IMR-90 (cell line): ENCODE data around the gene NHEJ1. TPM values are rescaled to one million over a fixed set of nuclear protein-coding genes. Genes with fewer than 3 reads are reported as not detected.

Experiments
- ATAC-seq: fragments of 200-7000 bp; cut with Tn5 transposase; 2 replicates; pipeline ENCODE4 v1.9.1; 2020; ENCODE audit warnings: low read depth, mild to moderate bottlenecking, moderate library complexity
- BruUV-seq: library from RNA; stranded (reverse); fragments of 400-500 nt; replicated peaks from 2 replicates; lab custom pipeline; 2021; lab: Mats Ljungman, UMichigan
- CTCF ChIA-PET: fragments of 300-600 bp; formaldehyde crosslinking; extraction: SDS; loops from one replicate; lab custom pipeline; 2021; ENCODE audit warnings: antibody characterized with exemption; lab: Yijun Ruan, JAX
- POLR2A ChIA-PET: fragments of 300-600 bp; sonication (Branson Sonifier 250); formaldehyde crosslinking; loops from one replicate; lab custom pipeline; 2022; ENCODE audit warnings: antibody characterized with exemption; ENCODE audit not compliant: unreplicated experiment; lab: Charles Lee
- DNase-seq: peaks from one replicate; pipeline ENCODE4 v3.0.0; 2013
- H2AFZ ChIP-seq: replicated peaks from 2 replicates; pipeline ENCODE3; 2013; ENCODE audit warnings: low read length, mild to moderate bottlenecking; ENCODE audit not compliant: poor library complexity
- H2AK5ac ChIP-seq: 2 replicates; pipeline ENCODE4 v1.6.1; 2013; ENCODE audit warnings: low read depth, low read length, inconsistent platforms
- H2AK9ac ChIP-seq: replicated peaks from 2 replicates; pipeline ENCODE3; 2013; ENCODE audit warnings: mild to moderate bottlenecking, low read depth, low read length, moderate library complexity; ENCODE audit not compliant: poor library complexity
- H2BK120ac ChIP-seq: 2 replicates; pipeline ENCODE4 v1.6.1; 2013; ENCODE audit warnings: low read depth, low read length, inconsistent platforms
- H2BK15ac ChIP-seq: 3 replicates; pipeline ENCODE4 v1.6.1; 2013; ENCODE audit warnings: low read depth, low read length, inconsistent platforms
- H2BK20ac ChIP-seq: 2 replicates; pipeline ENCODE4 v1.6.1; 2013; ENCODE audit warnings: low read depth, mild to moderate bottlenecking, inconsistent platforms, low read length, moderate library complexity
- H2BK5ac ChIP-seq: 2 replicates; pipeline ENCODE4 v1.6.1; 2013; ENCODE audit warnings: mild to moderate bottlenecking, low read depth, low read length, inconsistent platforms; ENCODE audit not compliant: poor library complexity, severe bottlenecking
- H3K14ac ChIP-seq: replicated peaks from 2 replicates; pipeline ENCODE4 v1.6.1; 2013; ENCODE audit warnings: low read depth, low read length, inconsistent platforms
- H3K18ac ChIP-seq: 2 replicates; pipeline ENCODE4 v1.6.1; 2013; ENCODE audit warnings: low read depth, low read length, control low read depth
- H3K23ac ChIP-seq: 2 replicates; pipeline ENCODE4 v1.6.1; 2013; ENCODE audit warnings: low read depth, low read length, inconsistent platforms
- H3K27ac ChIP-seq: 2 replicates; pipeline ENCODE4 v1.5.1; 2013; ENCODE audit warnings: mild to moderate bottlenecking, control low read depth, low read length; ENCODE audit not compliant: insufficient read depth
- H3K27me3 ChIP-seq: 2 replicates; pipeline ENCODE4 v1.6.1; 2013; ENCODE audit warnings: low read length; ENCODE audit not compliant: control insufficient read depth, insufficient read depth
- H3K36me3 ChIP-seq: 2 replicates; pipeline ENCODE4 v1.6.1; 2013; ENCODE audit warnings: low read length, mixed read lengths; ENCODE audit not compliant: control insufficient read depth, insufficient read depth
- H3K4ac ChIP-seq: 2 replicates; pipeline ENCODE4 v1.6.1; 2013; ENCODE audit warnings: low read depth, low read length, inconsistent platforms
- H3K4me1 ChIP-seq: 2 replicates; pipeline ENCODE4 v1.6.1; 2013; ENCODE audit warnings: low read length, mixed read lengths; ENCODE audit not compliant: control insufficient read depth, insufficient read depth
- H3K4me2 ChIP-seq: 2 replicates; pipeline ENCODE4 v1.6.1; 2013; ENCODE audit warnings: low read depth, mild to moderate bottlenecking, control low read depth, low read length, moderate library complexity
- H3K4me3 ChIP-seq: 2 replicates; pipeline ENCODE4 v1.5.1; 2013; ENCODE audit warnings: low read depth, mild to moderate bottlenecking, control low read depth, low read length, moderate library complexity; ENCODE audit not compliant: insufficient read depth
- H3K56ac ChIP-seq: 2 replicates; pipeline ENCODE4 v1.6.1; 2013; ENCODE audit warnings: low read length, inconsistent platforms; ENCODE audit not compliant: insufficient read depth; ENCODE audit errors: extremely low read depth
- H3K79me1 ChIP-seq, 2 experiments: 2 replicates each; pipeline ENCODE4 v1.6.1; 2013; ENCODE audit warnings: low read length in 2 of 2, inconsistent platforms in 1 of 2, low read depth in 1 of 2
- H3K9ac ChIP-seq: 2 replicates; pipeline ENCODE4 v1.6.1; 2013; ENCODE audit warnings: low read depth, low read length, control low read depth
- H3K9me1 ChIP-seq: 2 replicates; pipeline ENCODE4 v1.6.1; 2013; ENCODE audit warnings: low read length, inconsistent platforms; ENCODE audit not compliant: insufficient read depth
- H3K9me3 ChIP-seq: 2 replicates; pipeline ENCODE4 v1.6.1; 2013; ENCODE audit warnings: low read length; ENCODE audit not compliant: control insufficient read depth, insufficient read depth
- H4K20me1 ChIP-seq: 2 replicates; pipeline ENCODE4 v1.6.1; 2013; ENCODE audit warnings: low read length, inconsistent platforms; ENCODE audit not compliant: insufficient read depth
- H4K5ac ChIP-seq: 2 replicates; pipeline ENCODE4 v1.6.1; 2013; ENCODE audit warnings: mild to moderate bottlenecking, low read depth, low read length, control low read depth
- H4K8ac ChIP-seq, 2 experiments: 2 replicates each; pipeline ENCODE4 v1.6.1; 2013; ENCODE audit warnings: low read depth in 2 of 2, low read length in 2 of 2, control low read depth in 1 of 2, inconsistent platforms in 1 of 2
- H4K91ac ChIP-seq: 2 replicates; pipeline ENCODE4 v1.6.1; 2013; ENCODE audit warnings: low read depth, low read length, inconsistent platforms; ENCODE audit not compliant: insufficient read depth
- BHLHE40 ChIP-seq: fragments of 150-350 bp; IDR thresholded peaks from 2 replicates; pipeline ENCODE4 v1.6.1; 2016; ENCODE audit warnings: mild to moderate bottlenecking, low read depth, low read length
- CEBPB ChIP-seq: IDR thresholded peaks from 2 replicates; pipeline ENCODE4 v1.6.1; 2012; ENCODE audit warnings: low read depth, low read length, improper control_type of control experiment
- CHD1 ChIP-seq: IDR thresholded peaks from 2 replicates; pipeline ENCODE4 v1.6.1; 2012; ENCODE audit warnings: low read depth, low read length, improper control_type of control experiment
- FOS ChIP-seq: fragments of 150-350 bp; IDR thresholded peaks from 2 replicates; pipeline ENCODE4 v1.6.1; 2016; ENCODE audit warnings: low read depth, low read length
- MAZ ChIP-seq: IDR thresholded peaks from 2 replicates; pipeline ENCODE4 v1.6.1; 2012; ENCODE audit warnings: low read depth, mild to moderate bottlenecking, low read length, improper control_type of control experiment, moderate library complexity, borderline replicate concordance
- MXI1 ChIP-seq: IDR thresholded peaks from 2 replicates; pipeline ENCODE4 v1.6.1; 2012; ENCODE audit warnings: low read depth, mild to moderate bottlenecking, low read length, moderate library complexity, borderline replicate concordance
- POLR2A ChIP-seq: IDR thresholded peaks from 2 replicates; pipeline ENCODE4 v1.6.1; 2012; ENCODE audit warnings: mild to moderate bottlenecking, low read depth, low read length
- RAD21 ChIP-seq: IDR thresholded peaks from 2 replicates; pipeline ENCODE4 v1.6.1; 2012; ENCODE audit warnings: low read length, improper control_type of control experiment
- RCOR1 ChIP-seq: IDR thresholded peaks from 2 replicates; pipeline ENCODE4 v1.6.1; 2012; ENCODE audit warnings: mild to moderate bottlenecking, low read length, improper control_type of control experiment; ENCODE audit not compliant: insufficient replicate concordance
- RFX5 ChIP-seq: IDR thresholded peaks from 2 replicates; pipeline ENCODE4 v1.8.0; 2012; ENCODE audit warnings: low read depth, mild to moderate bottlenecking, low read length, moderate library complexity
- WGBS, 2 experiments: methylation state at CpG; one replicate each; pipeline versions ENCODE4 v1.1.5 to v1.1.7; 2013; ENCODE audit warnings: missing lambda C conversion rate in 2 of 2; ENCODE audit not compliant: insufficient read length in 1 of 2; ENCODE audit errors: extremely low coverage in 2 of 2; 5-methylcytosine and 5-hydroxymethylcytosine counted together
- dilution Hi-C: fragments of 300-500 bp; cut with HindIII; formaldehyde crosslinking; loops from one replicate; pipeline ENCODE4 v1.14.3; 2018; ENCODE audit warnings: low sequenced_read_pairs; ENCODE audit not compliant: unreplicated experiment
- in situ Hi-C: fragments of 300-500 bp; cut with MboI; formaldehyde crosslinking; loops from 3 replicates; pipeline ENCODE4 v1.14.3; 2019; ENCODE audit warnings: low sequenced_read_pairs, inconsistent platforms, mixed read lengths
- intact Hi-C: fragments of 100-400 bp; cut with micrococcal nuclease; formaldehyde crosslinking; loops from 2 replicates; pipeline ENCODE4 v1.10.0; 2022
- polyA plus RNA-seq, 3 experiments: library from polyadenylated mRNA; depleted of rRNA; stranded (reverse); fragments of >200 nt; gene quantifications; 2 replicates each; pipeline ENCODE4 v1.2.3, GENCODE V29; 2012; ENCODE audit warnings: low replicate concordance in 1 of 3
- total RNA-seq: library from RNA; depleted of rRNA; stranded (reverse); fragments of >200 nt; gene quantifications from 2 replicates; pipeline ENCODE4 v1.2.3, GENCODE V29; 2012
- TF ChIP-seq, protein P1 (sequence below): fragments of 150-350 bp; IDR thresholded peaks from 2 replicates; pipeline ENCODE4 v1.6.1; 2016; ENCODE audit warnings: low read depth, mild to moderate bottlenecking, low read length, moderate library complexity, borderline replicate concordance
- TF ChIP-seq, protein P2 (sequence below): fragments of 150-350 bp; IDR thresholded peaks from 2 replicates; pipeline ENCODE4 v1.6.1; 2017; ENCODE audit warnings: mild to moderate bottlenecking, antibody characterized with exemption, low read length, low read depth
- TF ChIP-seq, protein P3 (sequence below): conservative IDR thresholded peaks from 2 replicates; pipeline ENCODE4 v1.5.1; 2012; ENCODE audit warnings: mild to moderate bottlenecking, low read depth, low read length, improper control_type of control experiment

NHEJ1 gene
- total and polyA plus RNA-seq, 2 of the 4 experiments (the other 2 are of a cell fraction), result 12.5 to 23.1 TPM

DNA sequence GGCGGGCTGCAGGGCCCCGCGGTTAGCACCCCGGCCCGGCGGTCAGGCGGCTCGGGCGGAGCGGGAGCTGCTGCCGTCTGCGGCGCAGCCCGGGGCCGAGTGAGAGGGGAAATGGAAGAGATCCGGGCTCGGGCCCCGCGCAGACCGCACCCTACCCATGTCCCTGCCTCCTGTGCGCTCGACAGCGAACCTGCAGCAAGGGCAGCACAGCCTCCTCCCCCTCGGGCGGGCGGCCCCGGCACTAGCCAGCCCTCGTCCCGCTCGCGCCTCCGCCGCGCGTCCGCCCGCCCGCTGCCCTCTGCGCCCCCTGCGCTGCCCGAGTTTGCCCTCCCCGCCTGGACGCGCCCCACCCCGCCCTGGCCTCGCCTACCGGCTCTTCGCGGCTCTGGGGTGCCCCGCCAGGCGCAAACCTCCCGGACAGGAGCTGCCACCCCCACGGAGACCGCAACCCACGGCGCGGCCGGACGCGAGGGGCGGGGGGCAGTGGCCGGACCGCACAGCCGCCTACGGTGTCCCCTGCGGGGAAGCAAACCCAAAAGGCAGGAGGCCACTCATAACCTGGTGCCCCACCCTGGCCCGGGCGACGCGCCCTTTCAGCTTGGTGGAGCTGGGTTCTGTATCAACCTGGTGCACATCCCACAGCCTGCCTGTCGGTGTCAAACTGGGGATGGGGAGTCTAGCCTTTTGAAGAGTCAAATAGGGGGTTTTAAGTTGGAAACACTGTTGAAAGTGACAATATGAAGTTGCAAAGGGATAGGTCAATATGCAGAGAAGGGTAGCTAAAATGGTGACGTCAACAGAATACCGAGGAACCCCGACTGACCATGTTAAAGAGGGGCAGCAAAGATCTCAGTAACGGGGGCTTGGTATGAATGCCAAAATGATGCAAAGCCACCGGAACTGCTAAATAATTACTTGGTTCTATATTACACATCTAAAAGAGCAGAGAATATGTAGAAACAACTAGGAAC lies 99.5 kb downstream of the NHEJ1 start, which contains the start of gene IHH:
IHH (minus strand) TSS at position 101 of the 971 bp plus-strand sequence. CDS start 454 bp downstream, outside the sequence.
- Histone ChIP-seq H3K56ac (no peak within 1 kb of the TSS), H3K4ac (no peak within 1 kb of the TSS), H3K14ac (no peak within 1 kb of the TSS), H3K18ac (no peak within 1 kb of the TSS), H3K27ac (no peak within 1 kb of the TSS), H3K23ac (no peak within 1 kb of the TSS), H2BK120ac (no peak within 1 kb of the TSS), H3K9me3 (no peaks in the 10 kb centered on the region), H3K79me1 (no peaks in the 10 kb centered on the region), H3K27me3 (peaks cover 84% of the 10 kb centered on the region), H2BK15ac (no peak within 1 kb of the TSS), H4K5ac (no peak within 1 kb of the TSS), H2AFZ (peak within 1 kb of the TSS; percentile 40), H3K9me1 (no peaks in the 10 kb centered on the region), H3K4me1 (peaks cover 6% of the 10 kb centered on the region; the same call in 1 of the 2 replicates), H3K4me2 (no peak within 1 kb of the TSS; the same call in 1 of the 2 replicates), H2AK5ac (no peak within 1 kb of the TSS), H2BK20ac (no peak within 1 kb of the TSS), H4K20me1 (no peaks in the 10 kb centered on the region), H2BK5ac (no peak within 1 kb of the TSS), H4K91ac (no peak within 1 kb of the TSS), H3K9ac (no peak within 1 kb of the TSS), H3K4me3 (no peak within 1 kb of the TSS; the same call in 1 of the 2 replicates), H2AK9ac (no peak within 1 kb of the TSS), H3K36me3 (no peaks in the 10 kb centered on the region), H4K8ac (no peak within 1 kb of the TSS)
- POLR2A ChIA-PET, result no interaction called here
- intact Hi-C loops, result no loop called here
- in situ Hi-C loops, result loop anchor here (5.0 kb wide), 1 partner anchor 91 kb away; no protein-coding TSS in a partner anchor
- DNase-seq (no peak), ATAC-seq (peak; percentile 4; the same call in 1 of the 2 replicates)
- CTCF ChIA-PET, result interaction anchor here (1.1 to 1.4 kb wide), 2 partner anchors 43 to 58 kb away, joined by 3 to 4 read pairs; no protein-coding TSS in a partner anchor
- 0% methylated on average over 3 of the region's 76 CpGs; no CpG with 5 or more reads in 1 of the 2 experiments for WGBS, 2 experiments
- BruUV-seq, result no TSS peak
- dilution Hi-C loops, result no loop called here
- no peak for TF ChIP-seq RCOR1
- no peak for TF ChIP-seq CHD1
- TF ChIP-seq FOS, result no peak
- TF ChIP-seq, protein P1, sequence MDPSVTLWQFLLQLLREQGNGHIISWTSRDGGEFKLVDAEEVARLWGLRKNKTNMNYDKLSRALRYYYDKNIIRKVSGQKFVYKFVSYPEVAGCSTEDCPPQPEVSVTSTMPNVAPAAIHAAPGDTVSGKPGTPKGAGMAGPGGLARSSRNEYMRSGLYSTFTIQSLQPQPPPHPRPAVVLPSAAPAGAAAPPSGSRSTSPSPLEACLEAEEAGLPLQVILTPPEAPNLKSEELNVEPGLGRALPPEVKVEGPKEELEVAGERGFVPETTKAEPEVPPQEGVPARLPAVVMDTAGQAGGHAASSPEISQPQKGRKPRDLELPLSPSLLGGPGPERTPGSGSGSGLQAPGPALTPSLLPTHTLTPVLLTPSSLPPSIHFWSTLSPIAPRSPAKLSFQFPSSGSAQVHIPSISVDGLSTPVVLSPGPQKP, result no peak
- TF ChIP-seq BHLHE40, result no peak
- no peak for TF ChIP-seq MXI1
- no peak for TF ChIP-seq MAZ
- TF ChIP-seq POLR2A, result no peak
- TF ChIP-seq CEBPB, result no peak
- TF ChIP-seq RAD21, result no peak
- TF ChIP-seq, protein P2, sequence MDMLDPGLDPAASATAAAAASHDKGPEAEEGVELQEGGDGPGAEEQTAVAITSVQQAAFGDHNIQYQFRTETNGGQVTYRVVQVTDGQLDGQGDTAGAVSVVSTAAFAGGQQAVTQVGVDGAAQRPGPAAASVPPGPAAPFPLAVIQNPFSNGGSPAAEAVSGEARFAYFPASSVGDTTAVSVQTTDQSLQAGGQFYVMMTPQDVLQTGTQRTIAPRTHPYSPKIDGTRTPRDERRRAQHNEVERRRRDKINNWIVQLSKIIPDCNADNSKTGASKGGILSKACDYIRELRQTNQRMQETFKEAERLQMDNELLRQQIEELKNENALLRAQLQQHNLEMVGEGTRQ, result no peak
- TF ChIP-seq, protein P3, sequence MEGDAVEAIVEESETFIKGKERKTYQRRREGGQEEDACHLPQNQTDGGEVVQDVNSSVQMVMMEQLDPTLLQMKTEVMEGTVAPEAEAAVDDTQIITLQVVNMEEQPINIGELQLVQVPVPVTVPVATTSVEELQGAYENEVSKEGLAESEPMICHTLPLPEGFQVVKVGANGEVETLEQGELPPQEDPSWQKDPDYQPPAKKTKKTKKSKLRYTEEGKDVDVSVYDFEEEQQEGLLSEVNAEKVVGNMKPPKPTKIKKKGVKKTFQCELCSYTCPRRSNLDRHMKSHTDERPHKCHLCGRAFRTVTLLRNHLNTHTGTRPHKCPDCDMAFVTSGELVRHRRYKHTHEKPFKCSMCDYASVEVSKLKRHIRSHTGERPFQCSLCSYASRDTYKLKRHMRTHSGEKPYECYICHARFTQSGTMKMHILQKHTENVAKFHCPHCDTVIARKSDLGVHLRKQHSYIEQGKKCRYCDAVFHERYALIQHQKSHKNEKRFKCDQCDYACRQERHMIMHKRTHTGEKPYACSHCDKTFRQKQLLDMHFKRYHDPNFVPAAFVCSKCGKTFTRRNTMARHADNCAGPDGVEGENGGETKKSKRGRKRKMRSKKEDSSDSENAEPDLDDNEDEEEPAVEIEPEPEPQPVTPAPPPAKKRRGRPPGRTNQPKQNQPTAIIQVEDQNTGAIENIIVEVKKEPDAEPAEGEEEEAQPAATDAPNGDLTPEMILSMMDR, result no peak
- TF ChIP-seq RFX5, result no peak
